Astrocyte (in vitro differentiated cells and primary cell): ENCODE data around the gene CAPZA2. TPM values are rescaled to one million over a fixed set of nuclear protein-coding genes. Genes with fewer than 3 reads are reported as not detected.

ENCODE experiments used
- DNase-seq: peaks from one replicate; pipeline ENCODE4 v3.0.0-alpha.2; 2010; ENCODE audit warnings: low read depth
- FAIRE-seq: peaks from 2 replicates; lab custom pipeline; 2011; peaks lifted over from hg19 to GRCh38; lab: Jason Lieb, UNC
- H2AFZ ChIP-seq: 2 replicates; pipeline ENCODE4 v1.6.0; 2012; ENCODE audit warnings: low read depth, low read length, inconsistent platforms
- H3K27ac ChIP-seq: 2 replicates; pipeline ENCODE4 v1.5.1; 2011; ENCODE audit warnings: low read depth, low read length, inconsistent platforms
- H3K27me3 ChIP-seq: 2 replicates; pipeline ENCODE4 v1.6.0; 2011; ENCODE audit warnings: low read length, inconsistent platforms; ENCODE audit not compliant: insufficient read depth
- H3K36me3 ChIP-seq: 2 replicates; pipeline ENCODE4 v1.5.1; 2011; ENCODE audit warnings: low read length, inconsistent platforms; ENCODE audit not compliant: insufficient read depth
- H3K4me1 ChIP-seq: 2 replicates; pipeline ENCODE4 v1.5.1; 2011; ENCODE audit warnings: low read length, inconsistent platforms; ENCODE audit not compliant: insufficient read depth
- H3K4me2 ChIP-seq: 2 replicates; pipeline ENCODE4 v1.6.0; 2012; ENCODE audit warnings: low read length, inconsistent platforms
- H3K4me3 ChIP-seq: 2 replicates; pipeline ENCODE4 v1.5.1; 2011; ENCODE audit warnings: low read depth, mild to moderate bottlenecking, low read length, inconsistent platforms; ENCODE audit not compliant: insufficient read depth
- H3K79me2 ChIP-seq: 2 replicates; pipeline ENCODE4 v1.6.0; 2012; ENCODE audit warnings: mild to moderate bottlenecking, low read length, inconsistent platforms; ENCODE audit not compliant: insufficient read depth
- H3K9ac ChIP-seq: 2 replicates; pipeline ENCODE4 v1.6.0; 2012; ENCODE audit warnings: mild to moderate bottlenecking, low read length, inconsistent platforms
- H3K9me3 ChIP-seq: 2 replicates; pipeline ENCODE4 v1.5.1; 2012; ENCODE audit warnings: low read depth, mild to moderate bottlenecking, low read length, inconsistent platforms; ENCODE audit not compliant: insufficient read depth
- H4K20me1 ChIP-seq: 2 replicates; pipeline ENCODE4 v1.6.0; 2012; ENCODE audit warnings: low read length, inconsistent platforms; ENCODE audit not compliant: insufficient read depth
- H3K27ac Mint-ChIP-seq: one replicate; pipeline ENCODE4 v1.8.0; 2021; ENCODE audit warnings: mild to moderate bottlenecking, mixed read lengths; ENCODE audit not compliant: unreplicated experiment
- H3K27me3 Mint-ChIP-seq: one replicate; pipeline ENCODE4 v1.8.0; 2021; ENCODE audit warnings: low read depth, mixed read lengths; ENCODE audit not compliant: unreplicated experiment
- H3K36me3 Mint-ChIP-seq: one replicate; pipeline ENCODE4 v1.8.0; 2021; ENCODE audit warnings: low read depth, mixed read lengths; ENCODE audit not compliant: unreplicated experiment
- H3K4me1 Mint-ChIP-seq: one replicate; pipeline ENCODE4 v1.8.0; 2021; ENCODE audit warnings: low read depth, mixed read lengths; ENCODE audit not compliant: unreplicated experiment
- H3K4me3 Mint-ChIP-seq: one replicate; pipeline ENCODE4 v1.8.0; 2021; ENCODE audit warnings: mild to moderate bottlenecking, moderate library complexity, mixed read lengths; ENCODE audit not compliant: unreplicated experiment
- H3K9me3 Mint-ChIP-seq: one replicate; pipeline ENCODE4 v1.8.0; 2021; ENCODE audit warnings: mild to moderate bottlenecking, mixed read lengths; ENCODE audit not compliant: unreplicated experiment
- CTCF ChIP-seq: IDR thresholded peaks from 2 replicates; pipeline ENCODE4 v1.5.1; 2011; ENCODE audit warnings: low read depth, mild to moderate bottlenecking, inconsistent platforms, low read length, moderate library complexity; ENCODE audit not compliant: insufficient read depth
- EZH2 ChIP-seq: IDR thresholded peaks from 2 replicates; pipeline ENCODE4 v1.6.1; 2012; ENCODE audit warnings: mild to moderate bottlenecking, low read length, inconsistent platforms; ENCODE audit not compliant: insufficient read depth
- total RNA-seq: library from RNA; stranded (reverse); gene quantifications from 2 replicates; pipeline ENCODE4 v1.2.1, GENCODE V29; 2021

The CAPZA2 gene
- total RNA-seq, 1 donor from 2014 or later, result 261 TPM

GRCh38 chr7:116876664-116877442 is 14.5 kb downstream of the CAPZA2 start:
- H3K36me3 Mint-ChIP-seq, result peaks cover 3% of the 10 kb centered on the region
- no peak overlapping the region for H3K4me3 Mint-ChIP-seq
- Histone ChIP-seq H4K20me1 (peaks cover 91% of the 10 kb centered on the region), H3K9me3 (no peaks in the 10 kb centered on the region), H3K4me2 (no peak overlapping the region), H3K27me3 (no peaks in the 10 kb centered on the region), H3K9ac (no peak overlapping the region), H3K36me3 (no peaks in the 10 kb centered on the region), H2AFZ (no peak overlapping the region), H3K4me1 (no peaks in the 10 kb centered on the region), H3K4me3 (no peak overlapping the region), H3K27ac (no peak overlapping the region), H3K79me2 (peaks cover 96% of the 10 kb centered on the region)
- DNase-seq, result peak; percentile 27
- no peak overlapping the region for H3K27ac Mint-ChIP-seq
- H3K27me3 Mint-ChIP-seq, result no peaks in the 10 kb centered on the region
- no peak for TF ChIP-seq CTCF
- TF ChIP-seq EZH2, result no peak
- FAIRE-seq, result no peak
- H3K9me3 Mint-ChIP-seq, result no peaks in the 10 kb centered on the region
- peaks cover 13% of the 10 kb centered on the region for H3K4me1 Mint-ChIP-seq

- Histone ChIP-seq H4K20me1 (peaks cover 92% of the 10 kb centered on the region), H3K27ac (no peak overlapping the region), H3K36me3 (no peaks in the 10 kb centered on the region), H3K4me1 (no peaks in the 10 kb centered on the region), H3K27me3 (no peaks in the 10 kb centered on the region), H2AFZ (no peak overlapping the region), H3K9ac (no peak overlapping the region), H3K4me2 (no peak overlapping the region), H3K4me3 (no peak overlapping the region), H3K9me3 (no peaks in the 10 kb centered on the region), H3K79me2 (peaks cover 96% of the 10 kb centered on the region)
- Mint-ChIP-seq H3K27ac (no peak overlapping the region), H3K36me3 (peaks cover 3% of the 10 kb centered on the region), H3K4me1 (peaks cover 11% of the 10 kb centered on the region), H3K4me3 (no peak overlapping the region), H3K27me3 (no peaks in the 10 kb centered on the region), H3K9me3 (no peaks in the 10 kb centered on the region)
- no peak for TF ChIP-seq EZH2
- TF ChIP-seq CTCF, result no peak
- FAIRE-seq (no peak), DNase-seq (no peak)
These were observed 15.2 kb downstream of the CAPZA2 start for GRCh38 chr7:116877443-116878217.
